Keratinocyte (primary cell): Measurements from ENCODE around the gene CD4.

Experiments used
- CTCF ChIP-seq, 3 experiments: IDR thresholded peaks in 1 of 3; conservative IDR thresholded peaks in 1 of 3; optimal IDR thresholded peaks in 1 of 3; 2 replicates in 2 of 3; 3 replicates in 1 of 3; pipeline versions ENCODE3 to v1.5.1; 2011; ENCODE audit warnings: low read length in 3 of 3, mild to moderate bottlenecking in 3 of 3, moderate library complexity in 2 of 3, control low read depth in 1 of 3, inconsistent platforms in 1 of 3; ENCODE audit not compliant: insufficient read depth in 2 of 3; ENCODE audit errors: extremely low read depth in 1 of 3
- EZH2 ChIP-seq: IDR thresholded peaks from one replicate; pipeline ENCODE4 v1.6.1; 2012; ENCODE audit warnings: inconsistent platforms, mild to moderate bottlenecking, low read length, moderate library complexity

DNA sequence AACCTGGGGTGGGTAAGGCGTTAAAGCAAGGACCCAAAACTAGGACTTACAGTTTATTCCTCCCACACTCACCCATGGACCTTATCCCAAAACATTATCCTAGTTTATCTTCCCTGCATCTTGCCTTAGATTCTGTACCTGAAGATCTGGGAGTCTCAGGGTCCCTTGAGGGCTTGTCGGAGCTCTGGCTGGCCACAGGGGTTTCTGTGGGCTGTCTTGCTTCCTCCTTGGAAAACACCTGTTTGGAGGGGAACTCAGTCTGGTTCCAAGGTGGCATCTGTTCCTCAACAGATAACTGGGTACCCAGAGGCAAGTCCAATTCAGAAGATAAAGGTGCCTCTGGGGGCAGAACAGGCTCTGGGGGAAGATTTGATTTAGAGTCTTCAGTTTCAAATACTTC is 60.1 kb downstream of the CD4 start:
- TF ChIP-seq CTCF (optimal IDR thresholded peaks at IDR 0.05 in 1 of 3, IDR thresholded peaks at IDR 0.05 in 1 of 3, conservative IDR thresholded peaks at IDR 0.05 in 1 of 3; ENCODE audit: extremely low read depth in 1 of 3, insufficient read depth in 2 of 3, low read length in 3 of 3): no peak
- no peak for TF ChIP-seq EZH2
